ENCODE data around the gene THSD4.

THSD4 gene

GRCh38 chr15:71114887-71115566 lies at the start of gene THSD4:
THSD4 (plus strand) TSS chr15:71115471.
- DNase-seq (ENCODE audit: low spot score), result peak; percentile 79

GRCh38 chr15:71066983-71067382 lies 48.3 kb upstream of the THSD4 start:
- no peak for DNase-seq (ENCODE audit: low spot score)

GRCh38 chr15:71069693-71070092 lies 45.6 kb upstream of the THSD4 start:
- no peak for DNase-seq (ENCODE audit: low spot score)

- DNase-seq (ENCODE audit: low spot score), result no peak
Observed at GRCh38 chr15:71071529-71071928, 43.7 kb upstream of the THSD4 start.

- no peak for DNase-seq (ENCODE audit: low spot score)
Observed at GRCh38 chr15:71072423-71072822, 42.8 kb upstream of the THSD4 start.

GRCh38 chr15:71078506-71079207 lies 36.6 kb upstream of the THSD4 start:
- no peak for DNase-seq (ENCODE audit: low spot score)

- DNase-seq (ENCODE audit: low spot score), result no peak
Observed at GRCh38 chr15:71079208-71080044, 35.8 kb upstream of the THSD4 start.

GRCh38 chr15:71080166-71080565 lies 35.1 kb upstream of the THSD4 start:
- no peak for DNase-seq (ENCODE audit: low spot score)

GRCh38 chr15:71080705-71081104 lies 34.6 kb upstream of the THSD4 start:
- DNase-seq (ENCODE audit: low spot score), result no peak

- no peak for DNase-seq (ENCODE audit: low spot score)
Observed at GRCh38 chr15:71082803-71083202, 32.5 kb upstream of the THSD4 start.

- DNase-seq (ENCODE audit: low spot score), result no peak
Observed at GRCh38 chr15:71083349-71083748, 31.9 kb upstream of the THSD4 start.

- no peak for DNase-seq (ENCODE audit: low spot score)
Observed at GRCh38 chr15:71084264-71084663, 31.0 kb upstream of the THSD4 start.

- DNase-seq (ENCODE audit: low spot score), result no peak
Observed at GRCh38 chr15:71085809-71086208, 29.5 kb upstream of the THSD4 start.

- no peak for DNase-seq (ENCODE audit: low spot score)
Observed at GRCh38 chr15:71088155-71088554, 27.1 kb upstream of the THSD4 start.

GRCh38 chr15:71088683-71089082 lies 26.6 kb upstream of the THSD4 start:
- no peak for DNase-seq (ENCODE audit: low spot score)

GRCh38 chr15:71089801-71090200 lies 25.5 kb upstream of the THSD4 start:
- no peak for DNase-seq (ENCODE audit: low spot score)

- no peak for DNase-seq (ENCODE audit: low spot score)
Observed at GRCh38 chr15:71091601-71092000, 23.7 kb upstream of the THSD4 start.

GRCh38 chr15:71092056-71092600 lies 23.1 kb upstream of the THSD4 start:
- DNase-seq (ENCODE audit: low spot score), result no peak

- peak; percentile 47 for DNase-seq (ENCODE audit: low spot score)
Observed at GRCh38 chr15:71093054-71094024, 21.9 kb upstream of the THSD4 start.

- no peak for DNase-seq (ENCODE audit: low spot score)
Observed at GRCh38 chr15:71094137-71094536, 21.1 kb upstream of the THSD4 start.

- peak; percentile 25 for DNase-seq (ENCODE audit: low spot score)
Observed at GRCh38 chr15:71096676-71097075, 18.6 kb upstream of the THSD4 start.
